ENCODE results near the gene PHACTR1.

The PHACTR1 gene

GRCh38 chr6:12892151-12892550, 175.6 kb downstream of the PHACTR1 start:
- no peak for TF ChIP-seq CTCF (IDR thresholded peaks at IDR 0.05; ENCODE audit: control insufficient read depth, insufficient read depth, low read depth, low read length, missing control alignments)
- H3K4me3 ChIP-seq (ENCODE audit: control insufficient read depth, low read depth, low read length) = no peak overlapping the region
- no peak for DNase-seq (ENCODE audit: low read depth)

GRCh38 chr6:12893036-12893435, 176.5 kb downstream of the PHACTR1 start:
- no peak overlapping the region for H3K4me3 ChIP-seq (ENCODE audit: control insufficient read depth, low read depth, low read length)
- no peak for TF ChIP-seq CTCF (IDR thresholded peaks at IDR 0.05; ENCODE audit: control insufficient read depth, insufficient read depth, low read depth, low read length, missing control alignments)
- no peak for DNase-seq (ENCODE audit: low read depth)

GRCh38 chr6:12895721-12896120, 179.2 kb downstream of the PHACTR1 start:
- TF ChIP-seq CTCF (IDR thresholded peaks at IDR 0.05; ENCODE audit: control insufficient read depth, insufficient read depth, low read depth, low read length, missing control alignments) = no peak
- no peak overlapping the region for H3K4me3 ChIP-seq (ENCODE audit: control insufficient read depth, low read depth, low read length)
- DNase-seq (ENCODE audit: low read depth) = no peak

GRCh38 chr6:12896208-12896733, 179.7 kb downstream of the PHACTR1 start:
- TF ChIP-seq CTCF (IDR thresholded peaks at IDR 0.05; ENCODE audit: control insufficient read depth, insufficient read depth, low read depth, low read length, missing control alignments) = no peak

GRCh38 chr6:12898603-12899002, 182.0 kb downstream of the PHACTR1 start:
- no peak for DNase-seq (ENCODE audit: low read depth)
- no peak for TF ChIP-seq CTCF (IDR thresholded peaks at IDR 0.05; ENCODE audit: control insufficient read depth, insufficient read depth, low read depth, low read length, missing control alignments)
- H3K4me3 ChIP-seq (ENCODE audit: control insufficient read depth, low read depth, low read length) = no peak overlapping the region

More at GRCh38 chr6:12896208-12896733, 179.7 kb downstream of the PHACTR1 start:
- H3K4me3 ChIP-seq (ENCODE audit: control insufficient read depth, low read depth, low read length) = no peak overlapping the region
- DNase-seq (ENCODE audit: low read depth) = no peak

GRCh38 chr6:12899046-12899833, 182.7 kb downstream of the PHACTR1 start:
- TF ChIP-seq CTCF (IDR thresholded peaks at IDR 0.05; ENCODE audit: control insufficient read depth, insufficient read depth, low read depth, low read length, missing control alignments) = no peak
- DNase-seq (ENCODE audit: low read depth) = no peak
- no peak overlapping the region for H3K4me3 ChIP-seq (ENCODE audit: control insufficient read depth, low read depth, low read length)

All from AG09309 (cell line).